Measurements from ENCODE around the gene GDF10.

DNA sequence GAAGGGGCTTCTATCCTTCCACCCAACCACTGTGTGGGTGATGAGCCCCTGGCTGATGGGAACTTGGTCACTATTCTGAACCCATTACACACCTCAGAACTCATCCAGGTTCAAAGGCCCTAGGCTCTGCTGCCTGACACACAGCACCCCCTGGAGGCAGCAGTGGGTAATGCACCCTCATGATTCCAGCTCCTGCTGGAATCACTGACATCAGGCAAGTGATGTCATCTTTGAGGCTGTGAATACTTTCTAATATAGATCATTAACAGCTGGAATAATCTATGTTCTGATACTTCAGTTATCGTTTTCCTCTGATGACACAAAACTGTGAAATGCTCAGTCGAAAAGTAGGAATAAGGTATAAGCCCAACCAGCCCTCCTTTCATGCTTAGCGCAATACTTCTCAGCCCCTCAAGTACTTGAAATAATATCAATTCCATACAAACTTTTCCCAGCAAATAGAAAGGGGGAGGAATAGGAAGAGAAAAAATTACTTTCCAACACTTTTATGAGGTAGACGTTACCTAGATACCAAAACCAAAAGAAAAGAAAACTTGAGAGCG, 40.7 kb downstream of the GDF10 start:
- TF ChIP-seq, protein P1, sequence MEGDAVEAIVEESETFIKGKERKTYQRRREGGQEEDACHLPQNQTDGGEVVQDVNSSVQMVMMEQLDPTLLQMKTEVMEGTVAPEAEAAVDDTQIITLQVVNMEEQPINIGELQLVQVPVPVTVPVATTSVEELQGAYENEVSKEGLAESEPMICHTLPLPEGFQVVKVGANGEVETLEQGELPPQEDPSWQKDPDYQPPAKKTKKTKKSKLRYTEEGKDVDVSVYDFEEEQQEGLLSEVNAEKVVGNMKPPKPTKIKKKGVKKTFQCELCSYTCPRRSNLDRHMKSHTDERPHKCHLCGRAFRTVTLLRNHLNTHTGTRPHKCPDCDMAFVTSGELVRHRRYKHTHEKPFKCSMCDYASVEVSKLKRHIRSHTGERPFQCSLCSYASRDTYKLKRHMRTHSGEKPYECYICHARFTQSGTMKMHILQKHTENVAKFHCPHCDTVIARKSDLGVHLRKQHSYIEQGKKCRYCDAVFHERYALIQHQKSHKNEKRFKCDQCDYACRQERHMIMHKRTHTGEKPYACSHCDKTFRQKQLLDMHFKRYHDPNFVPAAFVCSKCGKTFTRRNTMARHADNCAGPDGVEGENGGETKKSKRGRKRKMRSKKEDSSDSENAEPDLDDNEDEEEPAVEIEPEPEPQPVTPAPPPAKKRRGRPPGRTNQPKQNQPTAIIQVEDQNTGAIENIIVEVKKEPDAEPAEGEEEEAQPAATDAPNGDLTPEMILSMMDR (IDR thresholded peaks at IDR 0.05), result peak; percentile 86 to 99 (median 98)
- no peak for TF ChIP-seq POLR2A (IDR thresholded peaks at IDR 0.05)
